WTC11 (cell line): ENCODE measurements around the gene NHLRC2.

Experiments
- CREB1 ChIP-seq: sonication (generic); formaldehyde crosslinking; IDR thresholded peaks from 2 replicates; pipeline ENCODE4 v1.8.0; 2023; ENCODE audit warnings: mild to moderate bottlenecking, missing genetic modification reagents
- CTCF ChIP-seq: fragments of 200-600 bp; IDR thresholded peaks from 2 replicates; pipeline ENCODE4 v1.8.0; 2022; ENCODE audit warnings: antibody characterized with exemption
- FOXJ3 ChIP-seq: sonication (generic); formaldehyde crosslinking; IDR thresholded peaks from 2 replicates; pipeline ENCODE4 v1.9.0; 2021; ENCODE audit warnings: missing genetic modification reagents, mild to moderate bottlenecking, borderline replicate concordance
- MLX ChIP-seq: sonication (generic); formaldehyde crosslinking; IDR thresholded peaks from 2 replicates; pipeline ENCODE4 v1.8.1; 2023; ENCODE audit warnings: mild to moderate bottlenecking, missing genetic modification reagents, moderate library complexity
- STAT6 ChIP-seq: sonication (generic); formaldehyde crosslinking; conservative IDR thresholded peaks from 2 replicates; pipeline ENCODE4 v1.8.1; 2023; ENCODE audit warnings: mild to moderate bottlenecking, low read depth, missing genetic modification reagents, moderate library complexity
- TCF7 ChIP-seq: sonication (generic); formaldehyde crosslinking; IDR thresholded peaks from 2 replicates; pipeline ENCODE4 v1.8.0; 2022; ENCODE audit warnings: mild to moderate bottlenecking, low read depth, missing genetic modification reagents, moderate library complexity
- ZNF232 ChIP-seq: sonication (generic); formaldehyde crosslinking; IDR thresholded peaks from 2 replicates; pipeline ENCODE4 v1.8.0; 2022; ENCODE audit warnings: mild to moderate bottlenecking, missing genetic modification reagents

- TF ChIP-seq CTCF (no peak), MLX (CRISPR knock-in tag) (no peak), ZNF232 (no peak), TCF7 (CRISPR knock-in tag) (no peak), FOXJ3 (CRISPR knock-in tag) (no peak), CREB1 (no peak), STAT6 (CRISPR knock-in tag) (no peak)
These were observed 52.7 kb downstream of the NHLRC2 start for GRCh38 chr10:113907166-113907565.
